Fibroblast of lung (primary cell): Measurements from ENCODE around the gene RBM17. TPM values are rescaled to one million over a fixed set of nuclear protein-coding genes. Genes with fewer than 3 reads are reported as not detected.

Experiments
- DNase-seq, 2 donors: peaks; one replicate each; pipeline versions ENCODE4 v3.0.0 to v3.0.0-alpha.2; 2010; ENCODE audit warnings: low read depth in 2 of 2
- H2AFZ ChIP-seq: 2 replicates; pipeline ENCODE4 v1.5.1; 2012; ENCODE audit warnings: low read length, control low read depth, inconsistent platforms
- H3K27ac ChIP-seq: 2 replicates; pipeline ENCODE4 v1.5.1; 2011; ENCODE audit warnings: low read length, control low read depth; ENCODE audit not compliant: insufficient read depth
- H3K27me3 ChIP-seq: 2 replicates; pipeline ENCODE4 v1.5.1; 2011; ENCODE audit warnings: mild to moderate bottlenecking, low read length; ENCODE audit not compliant: control insufficient read depth, insufficient read depth
- H3K36me3 ChIP-seq: 2 replicates; pipeline ENCODE4 v1.5.1; 2011; ENCODE audit warnings: low read length; ENCODE audit not compliant: control insufficient read depth, insufficient read depth
- H3K4me1 ChIP-seq: 2 replicates; pipeline ENCODE4 v1.5.1; 2011; ENCODE audit warnings: low read length; ENCODE audit not compliant: control insufficient read depth, insufficient read depth; ENCODE audit errors: extremely low read depth
- H3K4me2 ChIP-seq: 2 replicates; pipeline ENCODE4 v1.5.1; 2011; ENCODE audit warnings: low read length, control low read depth; ENCODE audit not compliant: insufficient read depth; ENCODE audit errors: extremely low read depth
- H3K4me3 ChIP-seq, 4 experiments: fragments of 200-600 bp in 1 of 4; sonication (generic) in 1 of 4; replicated peaks in 1 of 4; 2 replicates each; pipeline ENCODE4 v1.5.1; 2011 to 2016; ENCODE audit warnings: low read length in 4 of 4, low read depth in 3 of 4, mild to moderate bottlenecking in 3 of 4, control low read depth in 2 of 4, inconsistent platforms in 1 of 4, mixed read lengths in 1 of 4; ENCODE audit not compliant: insufficient read depth in 1 of 4; ENCODE audit errors: control extremely low read depth in 1 of 4
- H3K79me2 ChIP-seq: 2 replicates; pipeline ENCODE4 v1.5.1; 2012; ENCODE audit warnings: mild to moderate bottlenecking, low read length, inconsistent platforms; ENCODE audit not compliant: control insufficient read depth, insufficient read depth
- H3K9ac ChIP-seq: 2 replicates; pipeline ENCODE4 v1.5.1; 2011; ENCODE audit warnings: mild to moderate bottlenecking, low read length, control low read depth; ENCODE audit not compliant: insufficient read depth
- H3K9me3 ChIP-seq: 2 replicates; pipeline ENCODE4 v1.5.1; 2012; ENCODE audit warnings: low read depth, low read length; ENCODE audit not compliant: control insufficient read depth, insufficient read depth
- H4K20me1 ChIP-seq: 2 replicates; pipeline ENCODE4 v1.5.1; 2011; ENCODE audit warnings: low read length; ENCODE audit not compliant: control insufficient read depth, insufficient read depth; ENCODE audit errors: extremely low read depth
- EZH2 ChIP-seq: IDR thresholded peaks from 2 replicates; pipeline ENCODE4 v1.5.1; 2012; ENCODE audit warnings: low read length, control low read depth, mild to moderate bottlenecking; ENCODE audit errors: missing control alignments
- polyA plus RNA-seq, 2 donors: library from polyadenylated mRNA; depleted of rRNA in 1 of 2; stranded (reverse) in 1 of 2; unstranded in 1 of 2; fragments of >200 nt; gene quantifications; 2 replicates each; pipeline ENCODE4 v1.2.1, GENCODE V29; 2011 to 2012; ENCODE audit warnings: missing spikeins in 1 of 2
- total RNA-seq: library from RNA; depleted of rRNA; stranded (reverse); fragments of >200 nt; gene quantifications from 2 replicates; pipeline ENCODE4 v1.2.1, GENCODE V29; 2014
- TF ChIP-seq, protein P1 (sequence below), 2 donors: IDR thresholded peaks in 1 of 2; conservative IDR thresholded peaks in 1 of 2; 1 replicate in 1 of 2; 2 replicates in 1 of 2; pipeline ENCODE4 v1.5.1; 2011 to 2012; ENCODE audit warnings: low read length in 2 of 2, control low read depth in 1 of 2, inconsistent platforms in 1 of 2, low read depth in 1 of 2, mild to moderate bottlenecking in 1 of 2

Gene RBM17
- total and polyA plus RNA-seq, 2 donors (not counting 1 experiment from before 2014, with no cell fraction given): 28.9 to 46.1 TPM

DNA sequence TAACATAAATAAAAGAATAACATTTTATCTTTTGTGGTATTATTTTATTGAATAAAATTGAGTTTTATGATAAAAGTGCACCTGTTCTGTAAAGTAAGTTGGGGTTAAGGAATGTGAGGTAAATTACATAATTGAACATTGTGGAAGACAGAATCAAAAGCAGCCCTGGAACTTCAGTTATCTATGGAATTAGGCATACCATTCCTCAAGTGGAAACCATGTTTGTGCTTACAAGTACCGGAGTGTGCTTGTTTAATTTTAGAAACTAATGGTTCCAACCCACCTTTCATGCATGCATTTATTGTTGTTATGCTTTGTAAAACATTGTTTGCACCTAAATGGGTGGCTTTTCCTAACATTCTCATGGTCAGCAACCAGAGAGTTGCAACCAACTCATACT, 28.0 kb downstream of the RBM17 start:
- no peaks in the 10 kb centered on the region for H3K36me3 ChIP-seq
- H3K9ac ChIP-seq: no peak overlapping the region

DNA sequence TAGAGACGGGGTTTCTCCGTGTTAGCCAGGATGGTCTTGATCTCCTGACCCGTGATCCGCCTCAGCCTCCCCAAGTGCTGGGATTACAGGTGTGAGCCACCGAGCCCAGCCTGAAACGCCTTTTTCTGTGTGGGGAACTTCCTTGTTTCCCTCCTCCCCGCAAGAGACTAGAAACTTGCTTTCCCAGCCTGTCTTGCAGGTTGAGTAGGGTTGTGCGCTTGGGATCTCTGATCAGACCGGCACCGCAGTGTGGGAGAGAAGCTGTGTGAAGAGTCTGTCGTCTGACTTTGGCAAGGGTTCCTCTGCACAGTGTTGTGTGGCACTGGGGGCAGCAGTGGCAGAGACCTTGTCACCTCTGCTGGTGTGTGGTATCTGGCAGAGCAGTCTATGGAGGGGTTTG, 28.9 kb downstream of the RBM17 start:
- no peak for TF ChIP-seq EZH2
- TF ChIP-seq, protein P1, sequence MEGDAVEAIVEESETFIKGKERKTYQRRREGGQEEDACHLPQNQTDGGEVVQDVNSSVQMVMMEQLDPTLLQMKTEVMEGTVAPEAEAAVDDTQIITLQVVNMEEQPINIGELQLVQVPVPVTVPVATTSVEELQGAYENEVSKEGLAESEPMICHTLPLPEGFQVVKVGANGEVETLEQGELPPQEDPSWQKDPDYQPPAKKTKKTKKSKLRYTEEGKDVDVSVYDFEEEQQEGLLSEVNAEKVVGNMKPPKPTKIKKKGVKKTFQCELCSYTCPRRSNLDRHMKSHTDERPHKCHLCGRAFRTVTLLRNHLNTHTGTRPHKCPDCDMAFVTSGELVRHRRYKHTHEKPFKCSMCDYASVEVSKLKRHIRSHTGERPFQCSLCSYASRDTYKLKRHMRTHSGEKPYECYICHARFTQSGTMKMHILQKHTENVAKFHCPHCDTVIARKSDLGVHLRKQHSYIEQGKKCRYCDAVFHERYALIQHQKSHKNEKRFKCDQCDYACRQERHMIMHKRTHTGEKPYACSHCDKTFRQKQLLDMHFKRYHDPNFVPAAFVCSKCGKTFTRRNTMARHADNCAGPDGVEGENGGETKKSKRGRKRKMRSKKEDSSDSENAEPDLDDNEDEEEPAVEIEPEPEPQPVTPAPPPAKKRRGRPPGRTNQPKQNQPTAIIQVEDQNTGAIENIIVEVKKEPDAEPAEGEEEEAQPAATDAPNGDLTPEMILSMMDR (conservative IDR thresholded peaks at IDR 0.05 in 1 of 2, IDR thresholded peaks at IDR 0.05 in 1 of 2; ENCODE audit: low read depth in 1 of 2, low read length in 2 of 2): no peak

More for the DNA sequence above, 28.0 kb downstream of the RBM17 start:
- TF ChIP-seq, protein P1 (conservative IDR thresholded peaks at IDR 0.05 in 1 of 2, IDR thresholded peaks at IDR 0.05 in 1 of 2; ENCODE audit: low read depth in 1 of 2, low read length in 2 of 2): no peak
- no peak for TF ChIP-seq EZH2
- H3K9me3 ChIP-seq: no peaks in the 10 kb centered on the region
- no peak overlapping the region for H2AFZ ChIP-seq
- H3K4me1 ChIP-seq: peaks cover 7% of the 10 kb centered on the region
- no peak overlapping the region for H3K4me3 ChIP-seq
- DNase-seq: no peak
- H3K27ac ChIP-seq: no peak overlapping the region
- no peaks in the 10 kb centered on the region for H3K79me2 ChIP-seq
- no peak overlapping the region for H3K4me2 ChIP-seq
- no peaks in the 10 kb centered on the region for H4K20me1 ChIP-seq
- no peaks in the 10 kb centered on the region for H3K27me3 ChIP-seq

DNA sequence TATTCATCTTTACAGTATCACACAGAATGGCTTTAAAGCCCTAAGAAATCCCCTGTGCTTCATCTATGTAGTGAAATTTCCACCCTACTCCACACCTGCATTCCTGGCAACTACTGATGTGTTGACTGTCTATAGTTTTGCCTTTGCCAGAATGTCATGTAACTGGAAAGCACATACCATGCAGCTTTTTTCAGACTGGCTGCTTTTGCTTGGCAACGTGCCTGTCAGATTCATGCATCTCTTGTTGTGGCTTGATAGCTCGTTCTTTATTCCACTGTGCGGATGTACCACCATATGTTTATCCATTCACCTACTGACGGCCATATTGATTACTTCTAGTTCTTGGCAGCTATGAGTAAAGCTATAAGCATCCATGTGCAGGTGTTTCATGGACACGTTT, 30.6 kb downstream of the RBM17 start:
- TF ChIP-seq, protein P1 (conservative IDR thresholded peaks at IDR 0.05 in 1 of 2, IDR thresholded peaks at IDR 0.05 in 1 of 2; ENCODE audit: low read depth in 1 of 2, low read length in 2 of 2): no peak
- TF ChIP-seq EZH2: no peak
- H3K9me3 ChIP-seq: no peaks in the 10 kb centered on the region
- peak in 1 of 2 donors; percentile 17 for DNase-seq

More for the DNA sequence above, 28.9 kb downstream of the RBM17 start:
- H3K4me1 ChIP-seq: peaks cover 7% of the 10 kb centered on the region
- no peaks in the 10 kb centered on the region for H3K9me3 ChIP-seq
- H3K27ac ChIP-seq: no peak overlapping the region
- no peaks in the 10 kb centered on the region for H3K27me3 ChIP-seq
- no peak for DNase-seq
- no peaks in the 10 kb centered on the region for H3K36me3 ChIP-seq
- H3K4me2 ChIP-seq: no peak overlapping the region
- no peak overlapping the region for H3K9ac ChIP-seq
- no peak overlapping the region for H3K4me3 ChIP-seq
- no peaks in the 10 kb centered on the region for H3K79me2 ChIP-seq
- H4K20me1 ChIP-seq: no peaks in the 10 kb centered on the region
- no peak overlapping the region for H2AFZ ChIP-seq

More for the DNA sequence above, 30.6 kb downstream of the RBM17 start:
- H3K4me3 ChIP-seq: no peak overlapping the region
- H3K4me2 ChIP-seq: no peak overlapping the region
- no peak overlapping the region for H3K27ac ChIP-seq
- no peak overlapping the region for H2AFZ ChIP-seq
- no peak overlapping the region for H3K9ac ChIP-seq
- no peaks in the 10 kb centered on the region for H3K27me3 ChIP-seq
- H4K20me1 ChIP-seq: no peaks in the 10 kb centered on the region
- H3K36me3 ChIP-seq: no peaks in the 10 kb centered on the region
- no peaks in the 10 kb centered on the region for H3K79me2 ChIP-seq
- peaks cover 6% of the 10 kb centered on the region for H3K4me1 ChIP-seq
